Stomach (tissue), 4 donors: ENCODE measurements around the gene ZNF689.
A peak's percentile ranks its signal among the peaks of the same experiment; 100 is the strongest.

Experiments used
- POLR2A ChIP-seq, 4 donors: fragments of 450-650 bp; IDR thresholded peaks; one replicate each; pipeline ENCODE4 v1.6.1; 2016; ENCODE audit warnings: antibody characterized with exemption in 4 of 4, control low read depth in 2 of 4, mild to moderate bottlenecking in 1 of 4, moderate library complexity in 1 of 4
- POLR2AphosphoS5 ChIP-seq, 3 donors: sonication (generic); formaldehyde crosslinking; IDR thresholded peaks; one replicate each; pipeline ENCODE4 v1.6.1; 2016; ENCODE audit warnings: antibody characterized with exemption in 3 of 3
- TF ChIP-seq, protein P1 (sequence below), 7 experiments: fragments of 450-650 bp in 4 of 7; fragments of 200-600 bp in 3 of 7; sonication (generic) in 3 of 7; IDR thresholded peaks; one replicate each; pipeline ENCODE4 v1.5.1; 2016 to 2019; ENCODE audit warnings: antibody characterized with exemption in 7 of 7, control low read depth in 2 of 7, mild to moderate bottlenecking in 1 of 7

DNA sequence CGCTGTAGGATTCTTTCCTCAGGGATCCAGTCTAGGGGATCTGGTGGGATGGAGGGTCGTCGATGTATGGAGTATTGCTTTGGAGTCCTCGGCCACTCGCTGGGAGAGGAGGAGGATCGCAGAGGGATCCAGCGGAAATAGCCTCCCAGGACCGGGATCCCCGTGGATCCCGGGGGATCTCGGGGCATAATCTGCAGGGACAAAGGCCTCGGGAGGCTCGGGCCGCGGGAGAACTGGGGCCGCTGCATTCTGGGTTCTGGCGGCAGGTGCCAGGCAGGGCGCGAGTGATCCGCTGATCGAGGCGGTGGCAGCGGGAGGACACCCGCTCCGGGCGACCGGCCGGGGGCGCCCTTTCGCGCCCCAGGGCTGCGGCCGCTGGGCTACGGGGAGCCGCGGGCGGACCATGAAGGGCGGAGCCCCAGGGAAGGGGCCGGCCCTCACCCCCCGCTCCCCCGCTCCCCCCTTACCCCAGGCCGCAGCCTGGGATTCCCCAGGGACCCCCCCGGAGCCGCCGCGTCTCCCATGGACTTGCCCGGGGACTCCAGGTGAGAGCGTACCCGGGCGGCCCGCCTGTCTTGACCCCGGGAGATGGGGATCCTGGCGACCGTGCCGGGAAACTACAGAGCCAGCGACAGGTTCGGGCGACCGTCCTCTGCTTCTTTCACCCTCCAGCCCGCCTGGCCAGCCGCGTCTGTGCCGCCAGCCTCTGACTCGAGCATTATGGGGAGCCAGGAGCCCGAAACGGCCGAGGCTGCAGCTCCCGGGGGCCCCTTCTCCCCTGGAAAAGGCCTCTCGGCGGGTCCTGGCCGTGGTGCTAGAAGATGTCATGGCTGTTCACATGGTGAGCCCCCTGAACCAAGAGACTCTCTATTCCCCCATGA lies 41.2 kb upstream of the ZNF689 start:
- TF ChIP-seq, protein P1, sequence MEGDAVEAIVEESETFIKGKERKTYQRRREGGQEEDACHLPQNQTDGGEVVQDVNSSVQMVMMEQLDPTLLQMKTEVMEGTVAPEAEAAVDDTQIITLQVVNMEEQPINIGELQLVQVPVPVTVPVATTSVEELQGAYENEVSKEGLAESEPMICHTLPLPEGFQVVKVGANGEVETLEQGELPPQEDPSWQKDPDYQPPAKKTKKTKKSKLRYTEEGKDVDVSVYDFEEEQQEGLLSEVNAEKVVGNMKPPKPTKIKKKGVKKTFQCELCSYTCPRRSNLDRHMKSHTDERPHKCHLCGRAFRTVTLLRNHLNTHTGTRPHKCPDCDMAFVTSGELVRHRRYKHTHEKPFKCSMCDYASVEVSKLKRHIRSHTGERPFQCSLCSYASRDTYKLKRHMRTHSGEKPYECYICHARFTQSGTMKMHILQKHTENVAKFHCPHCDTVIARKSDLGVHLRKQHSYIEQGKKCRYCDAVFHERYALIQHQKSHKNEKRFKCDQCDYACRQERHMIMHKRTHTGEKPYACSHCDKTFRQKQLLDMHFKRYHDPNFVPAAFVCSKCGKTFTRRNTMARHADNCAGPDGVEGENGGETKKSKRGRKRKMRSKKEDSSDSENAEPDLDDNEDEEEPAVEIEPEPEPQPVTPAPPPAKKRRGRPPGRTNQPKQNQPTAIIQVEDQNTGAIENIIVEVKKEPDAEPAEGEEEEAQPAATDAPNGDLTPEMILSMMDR (IDR thresholded peaks at IDR 0.05) = peak in 4 of 7 experiments; percentile 16 to 78 (median 61)
- no peak for TF ChIP-seq POLR2A (IDR thresholded peaks at IDR 0.05)
- TF ChIP-seq POLR2AphosphoS5 (IDR thresholded peaks at IDR 0.05) = peak in 2 of 3 donors; percentile 30 to 56
